RWPE1 (cell line): ENCODE measurements around the gene FOXN4.

Experiments used
- CTCF ChIA-PET: fragments of 350-600 bp; sonication (Branson Sonifier 250); formaldehyde crosslinking; extraction: SDS; loops from one replicate; lab custom pipeline; 2021; lab: Yijun Ruan, JAX
- POLR2A ChIA-PET: fragments of 400-600 bp; formaldehyde crosslinking; extraction: SDS; loops from one replicate; lab custom pipeline; 2020; ENCODE audit warnings: antibody characterized with exemption; ENCODE audit not compliant: low non-redundant PET; lab: Yijun Ruan, JAX
- DNase-seq: peaks from one replicate; pipeline ENCODE4 v3.0.0; 2012; ENCODE audit warnings: low spot score
- H3K27ac ChIP-seq: fragments of 450-650 bp; 2 replicates; pipeline ENCODE4 v1.5.1; 2017
- TF ChIP-seq, protein P1 (sequence below): fragments of 450-650 bp; conservative IDR thresholded peaks from 2 replicates; pipeline ENCODE4 v1.5.1; 2017; ENCODE audit warnings: low read depth, mild to moderate bottlenecking

Gene FOXN4

DNA sequence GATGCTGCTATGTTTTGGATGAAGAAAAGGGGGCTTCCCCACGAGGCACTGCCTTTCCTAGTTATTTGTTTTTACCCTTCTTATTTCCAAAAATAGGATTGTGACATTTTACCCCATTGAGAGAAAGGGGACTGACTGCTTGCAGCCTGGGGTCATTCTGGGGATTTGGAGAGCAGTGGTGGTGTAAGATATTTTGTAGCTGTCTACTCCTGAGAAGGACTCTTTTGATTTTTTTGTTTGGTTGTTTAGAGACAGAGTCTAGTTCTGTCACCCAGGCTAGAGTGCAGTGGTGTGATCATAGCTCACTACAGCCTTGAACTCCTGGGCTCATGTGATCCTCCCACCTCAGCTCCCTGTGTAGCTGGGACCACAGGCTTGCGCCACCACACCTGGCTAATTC, 78.9 kb downstream of the FOXN4 start:
- TF ChIP-seq, protein P1, sequence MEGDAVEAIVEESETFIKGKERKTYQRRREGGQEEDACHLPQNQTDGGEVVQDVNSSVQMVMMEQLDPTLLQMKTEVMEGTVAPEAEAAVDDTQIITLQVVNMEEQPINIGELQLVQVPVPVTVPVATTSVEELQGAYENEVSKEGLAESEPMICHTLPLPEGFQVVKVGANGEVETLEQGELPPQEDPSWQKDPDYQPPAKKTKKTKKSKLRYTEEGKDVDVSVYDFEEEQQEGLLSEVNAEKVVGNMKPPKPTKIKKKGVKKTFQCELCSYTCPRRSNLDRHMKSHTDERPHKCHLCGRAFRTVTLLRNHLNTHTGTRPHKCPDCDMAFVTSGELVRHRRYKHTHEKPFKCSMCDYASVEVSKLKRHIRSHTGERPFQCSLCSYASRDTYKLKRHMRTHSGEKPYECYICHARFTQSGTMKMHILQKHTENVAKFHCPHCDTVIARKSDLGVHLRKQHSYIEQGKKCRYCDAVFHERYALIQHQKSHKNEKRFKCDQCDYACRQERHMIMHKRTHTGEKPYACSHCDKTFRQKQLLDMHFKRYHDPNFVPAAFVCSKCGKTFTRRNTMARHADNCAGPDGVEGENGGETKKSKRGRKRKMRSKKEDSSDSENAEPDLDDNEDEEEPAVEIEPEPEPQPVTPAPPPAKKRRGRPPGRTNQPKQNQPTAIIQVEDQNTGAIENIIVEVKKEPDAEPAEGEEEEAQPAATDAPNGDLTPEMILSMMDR = no peak
- ChIA-PET CTCF (no interaction called here), POLR2A (no interaction called here)
- no peak overlapping the region for H3K27ac ChIP-seq
- no peak for DNase-seq

DNA sequence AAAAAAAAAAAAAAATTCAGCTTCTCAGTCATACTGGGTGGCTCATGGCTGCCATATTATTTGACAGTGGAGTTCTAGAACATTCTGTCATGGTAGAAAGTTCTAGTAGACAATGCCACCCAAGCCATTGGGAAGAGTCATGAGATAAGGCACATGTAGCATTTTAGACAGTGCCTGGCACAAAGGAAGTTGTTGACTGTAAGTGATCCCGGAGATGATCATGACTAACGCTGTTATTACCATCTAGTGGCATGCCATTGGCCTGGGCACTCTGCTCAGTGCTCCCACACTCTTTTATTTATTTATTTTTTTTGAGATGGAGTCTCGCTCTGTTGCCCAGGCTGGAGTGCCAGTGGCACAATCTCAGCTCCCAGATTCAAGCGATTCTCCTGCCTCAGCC, 80.4 kb downstream of the FOXN4 start:
- H3K27ac ChIP-seq = no peak overlapping the region
- TF ChIP-seq, protein P1 = no peak
- no peak for DNase-seq
- POLR2A ChIA-PET = no interaction called here
- CTCF ChIA-PET = no interaction called here
